Panc1 (cell line): ENCODE data around the gene DUSP14.

Experiments
- POLR2AphosphoS5 ChIP-seq: IDR thresholded peaks from 2 replicates; pipeline ENCODE4 v1.6.1; 2012; ENCODE audit warnings: mild to moderate bottlenecking, low read depth, low read length, moderate library complexity
- SIN3A ChIP-seq: IDR thresholded peaks from 2 replicates; pipeline ENCODE4 v1.6.1; 2012; ENCODE audit warnings: low read depth, mild to moderate bottlenecking, low read length, moderate library complexity, borderline replicate concordance; ENCODE audit not compliant: insufficient read depth
- TF ChIP-seq, protein P1 (sequence below): fragments of 450-650 bp; IDR thresholded peaks from 2 replicates; pipeline ENCODE4 v1.5.1; 2017; ENCODE audit warnings: mild to moderate bottlenecking
- TF ChIP-seq, protein P2 (sequence below), 2 experiments: IDR thresholded peaks; 2 replicates each; pipeline ENCODE4 v1.6.1; 2011 to 2012; ENCODE audit warnings: low read depth in 2 of 2, control low read depth in 1 of 2, low read length in 1 of 2, mild to moderate bottlenecking in 1 of 2, moderate library complexity in 1 of 2; ENCODE audit not compliant: insufficient read depth in 1 of 2

DNA sequence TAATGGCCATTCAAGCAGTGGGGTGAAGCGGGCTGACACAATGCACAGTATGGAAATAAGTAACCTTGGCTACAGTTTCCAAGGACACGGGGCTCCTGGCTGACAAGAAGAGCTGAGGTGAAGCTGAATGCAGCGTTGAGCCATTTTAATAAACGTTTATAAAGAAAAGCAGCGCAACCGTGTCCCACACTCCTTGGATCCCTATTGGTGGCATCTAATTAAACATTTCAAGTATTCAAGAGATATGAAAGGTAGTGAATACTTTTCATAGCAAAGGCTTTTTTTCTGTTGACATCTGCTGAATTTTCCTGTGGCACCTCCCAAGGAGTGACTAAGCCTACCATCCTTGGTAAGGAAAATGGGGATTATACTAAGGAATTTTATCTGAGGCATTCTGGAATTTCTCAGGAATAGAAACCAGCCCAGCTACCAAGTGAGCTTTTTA is 26.5 kb downstream of the DUSP14 start:
- TF ChIP-seq POLR2AphosphoS5 (no peak), SIN3A (no peak)
- TF ChIP-seq, protein P1, sequence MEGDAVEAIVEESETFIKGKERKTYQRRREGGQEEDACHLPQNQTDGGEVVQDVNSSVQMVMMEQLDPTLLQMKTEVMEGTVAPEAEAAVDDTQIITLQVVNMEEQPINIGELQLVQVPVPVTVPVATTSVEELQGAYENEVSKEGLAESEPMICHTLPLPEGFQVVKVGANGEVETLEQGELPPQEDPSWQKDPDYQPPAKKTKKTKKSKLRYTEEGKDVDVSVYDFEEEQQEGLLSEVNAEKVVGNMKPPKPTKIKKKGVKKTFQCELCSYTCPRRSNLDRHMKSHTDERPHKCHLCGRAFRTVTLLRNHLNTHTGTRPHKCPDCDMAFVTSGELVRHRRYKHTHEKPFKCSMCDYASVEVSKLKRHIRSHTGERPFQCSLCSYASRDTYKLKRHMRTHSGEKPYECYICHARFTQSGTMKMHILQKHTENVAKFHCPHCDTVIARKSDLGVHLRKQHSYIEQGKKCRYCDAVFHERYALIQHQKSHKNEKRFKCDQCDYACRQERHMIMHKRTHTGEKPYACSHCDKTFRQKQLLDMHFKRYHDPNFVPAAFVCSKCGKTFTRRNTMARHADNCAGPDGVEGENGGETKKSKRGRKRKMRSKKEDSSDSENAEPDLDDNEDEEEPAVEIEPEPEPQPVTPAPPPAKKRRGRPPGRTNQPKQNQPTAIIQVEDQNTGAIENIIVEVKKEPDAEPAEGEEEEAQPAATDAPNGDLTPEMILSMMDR, result no peak
- TF ChIP-seq, protein P2, sequence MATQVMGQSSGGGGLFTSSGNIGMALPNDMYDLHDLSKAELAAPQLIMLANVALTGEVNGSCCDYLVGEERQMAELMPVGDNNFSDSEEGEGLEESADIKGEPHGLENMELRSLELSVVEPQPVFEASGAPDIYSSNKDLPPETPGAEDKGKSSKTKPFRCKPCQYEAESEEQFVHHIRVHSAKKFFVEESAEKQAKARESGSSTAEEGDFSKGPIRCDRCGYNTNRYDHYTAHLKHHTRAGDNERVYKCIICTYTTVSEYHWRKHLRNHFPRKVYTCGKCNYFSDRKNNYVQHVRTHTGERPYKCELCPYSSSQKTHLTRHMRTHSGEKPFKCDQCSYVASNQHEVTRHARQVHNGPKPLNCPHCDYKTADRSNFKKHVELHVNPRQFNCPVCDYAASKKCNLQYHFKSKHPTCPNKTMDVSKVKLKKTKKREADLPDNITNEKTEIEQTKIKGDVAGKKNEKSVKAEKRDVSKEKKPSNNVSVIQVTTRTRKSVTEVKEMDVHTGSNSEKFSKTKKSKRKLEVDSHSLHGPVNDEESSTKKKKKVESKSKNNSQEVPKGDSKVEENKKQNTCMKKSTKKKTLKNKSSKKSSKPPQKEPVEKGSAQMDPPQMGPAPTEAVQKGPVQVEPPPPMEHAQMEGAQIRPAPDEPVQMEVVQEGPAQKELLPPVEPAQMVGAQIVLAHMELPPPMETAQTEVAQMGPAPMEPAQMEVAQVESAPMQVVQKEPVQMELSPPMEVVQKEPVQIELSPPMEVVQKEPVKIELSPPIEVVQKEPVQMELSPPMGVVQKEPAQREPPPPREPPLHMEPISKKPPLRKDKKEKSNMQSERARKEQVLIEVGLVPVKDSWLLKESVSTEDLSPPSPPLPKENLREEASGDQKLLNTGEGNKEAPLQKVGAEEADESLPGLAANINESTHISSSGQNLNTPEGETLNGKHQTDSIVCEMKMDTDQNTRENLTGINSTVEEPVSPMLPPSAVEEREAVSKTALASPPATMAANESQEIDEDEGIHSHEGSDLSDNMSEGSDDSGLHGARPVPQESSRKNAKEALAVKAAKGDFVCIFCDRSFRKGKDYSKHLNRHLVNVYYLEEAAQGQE (IDR thresholded peaks at IDR 0.05; ENCODE audit: insufficient read depth in 1 of 2, low read depth in 2 of 2, low read length in 1 of 2), result no peak
